Fibroblast of pulmonary artery (primary cell): ENCODE results near the gene KLHL8.
"Not testable (repeated sequence)": the region's sequence is repeated elsewhere in the genome, so short reads cannot be mapped to it uniquely, and the experiment has no call there.

Experiments used
- DNase-seq: peaks from one replicate; pipeline ENCODE4 v3.0.0-alpha.2; 2010; ENCODE audit warnings: low read depth
- H3K4me3 ChIP-seq: replicated peaks from 2 replicates; pipeline ENCODE4 v1.5.1; 2011; ENCODE audit warnings: low read depth, mild to moderate bottlenecking, control low read depth, low read length, moderate library complexity
- TF ChIP-seq, protein P1 (sequence below): IDR thresholded peaks from 2 replicates; pipeline ENCODE4 v1.5.1; 2011; ENCODE audit warnings: mild to moderate bottlenecking, control low read depth, low read length, inconsistent platforms; ENCODE audit errors: missing control alignments

KLHL8 gene

GRCh38 chr4:87229979-87230378 lies 9.6 kb upstream of the KLHL8 start:
- no peak for DNase-seq
- no peak overlapping the region for H3K4me3 ChIP-seq
- TF ChIP-seq, protein P1, sequence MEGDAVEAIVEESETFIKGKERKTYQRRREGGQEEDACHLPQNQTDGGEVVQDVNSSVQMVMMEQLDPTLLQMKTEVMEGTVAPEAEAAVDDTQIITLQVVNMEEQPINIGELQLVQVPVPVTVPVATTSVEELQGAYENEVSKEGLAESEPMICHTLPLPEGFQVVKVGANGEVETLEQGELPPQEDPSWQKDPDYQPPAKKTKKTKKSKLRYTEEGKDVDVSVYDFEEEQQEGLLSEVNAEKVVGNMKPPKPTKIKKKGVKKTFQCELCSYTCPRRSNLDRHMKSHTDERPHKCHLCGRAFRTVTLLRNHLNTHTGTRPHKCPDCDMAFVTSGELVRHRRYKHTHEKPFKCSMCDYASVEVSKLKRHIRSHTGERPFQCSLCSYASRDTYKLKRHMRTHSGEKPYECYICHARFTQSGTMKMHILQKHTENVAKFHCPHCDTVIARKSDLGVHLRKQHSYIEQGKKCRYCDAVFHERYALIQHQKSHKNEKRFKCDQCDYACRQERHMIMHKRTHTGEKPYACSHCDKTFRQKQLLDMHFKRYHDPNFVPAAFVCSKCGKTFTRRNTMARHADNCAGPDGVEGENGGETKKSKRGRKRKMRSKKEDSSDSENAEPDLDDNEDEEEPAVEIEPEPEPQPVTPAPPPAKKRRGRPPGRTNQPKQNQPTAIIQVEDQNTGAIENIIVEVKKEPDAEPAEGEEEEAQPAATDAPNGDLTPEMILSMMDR: no peak

GRCh38 chr4:87228262-87228860 lies 7.9 kb upstream of the KLHL8 start:
- TF ChIP-seq, protein P1: no peak
- DNase-seq: no peak

GRCh38 chr4:87227751-87228151 lies 7.3 kb upstream of the KLHL8 start:
- no peak overlapping the region for H3K4me3 ChIP-seq
- no peak for DNase-seq
- TF ChIP-seq, protein P1: no peak

More at GRCh38 chr4:87228262-87228860, 7.9 kb upstream of the KLHL8 start:
- no peak overlapping the region for H3K4me3 ChIP-seq

- DNase-seq: no peak
- H3K4me3 ChIP-seq: no peak overlapping the region
- TF ChIP-seq, protein P1: no peak
These were observed 5.5 kb upstream of the KLHL8 start for GRCh38 chr4:87225936-87226335.

GRCh38 chr4:87224141-87224923 lies 3.9 kb upstream of the KLHL8 start:
- DNase-seq: no peak
- no peak overlapping the region for H3K4me3 ChIP-seq
- TF ChIP-seq, protein P1: no peak

DNA sequence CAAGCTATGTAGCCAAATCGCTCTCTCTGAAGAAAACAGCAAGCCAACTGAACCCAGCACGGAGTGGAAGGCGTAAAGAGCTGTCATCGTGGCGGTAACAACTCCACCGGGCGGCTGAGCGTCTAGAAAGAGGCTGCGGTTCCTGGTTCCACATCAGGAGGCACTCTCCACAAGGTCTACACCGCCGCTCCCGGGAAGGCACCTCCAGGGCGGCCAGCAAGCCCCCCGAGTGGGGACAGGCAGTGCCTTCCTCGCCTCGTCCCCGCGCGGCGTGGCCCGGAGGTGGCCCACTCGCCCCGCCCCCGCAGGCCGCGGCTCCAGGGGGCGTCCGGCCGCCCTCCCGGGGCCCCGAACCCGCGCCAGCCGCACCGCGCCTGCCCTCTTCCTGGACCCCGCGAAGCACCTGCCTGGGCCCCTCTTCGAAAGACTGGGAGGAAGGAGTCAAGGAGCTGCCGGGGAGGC lies 755 bp downstream of the KLHL8 start:
- TF ChIP-seq, protein P1: peak; percentile 23
- H3K4me3 ChIP-seq: peak overlapping the region; percentile 97
- peak; percentile 51 for DNase-seq

DNA sequence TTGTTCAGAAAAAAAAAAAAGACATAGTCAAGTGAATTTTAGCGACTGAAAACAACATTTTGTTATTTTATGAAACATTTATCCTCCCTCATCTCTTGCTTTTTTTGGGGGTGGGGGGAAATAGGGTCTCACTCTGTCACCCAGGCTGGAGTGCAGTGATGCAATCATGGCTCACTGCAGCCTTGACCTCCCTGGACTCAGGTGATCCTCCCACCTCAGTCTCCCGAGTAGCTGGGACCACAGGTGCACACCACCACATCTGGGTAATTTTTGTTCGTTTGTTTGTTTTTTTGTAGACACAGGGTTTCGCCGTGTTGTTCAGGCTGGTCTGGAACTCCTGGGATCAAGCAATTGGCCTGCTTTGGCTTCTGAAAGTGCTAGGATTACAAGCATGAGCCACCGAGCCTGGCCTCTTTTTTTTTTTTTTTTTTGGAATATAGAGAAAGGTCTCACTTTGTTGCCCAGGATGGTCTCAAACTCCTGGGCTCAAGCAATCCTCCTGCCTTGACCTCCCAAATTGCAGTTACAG lies 3.1 kb downstream of the KLHL8 start:
- H3K4me3 ChIP-seq, DNase-seq: not testable (repeated sequence)
